ENCODE measurements around the gene TELO2.

TELO2 gene

GRCh38 chr16:1559446-1559975 lies 66.4 kb downstream of the TELO2 start:
- no peak for TF ChIP-seq CTCF (IDR thresholded peaks at IDR 0.05; ENCODE audit: low read depth, low read length)
- Histone ChIP-seq H3K27ac (peak overlapping the region; percentile 78; the same call in 1 of the 2 replicates), H3K36me3 (peaks cover 63% of the 10 kb centered on the region), H3K4me3 (ENCODE audit: low read depth, low read length) (no peak overlapping the region), H3K9me3 (ENCODE audit: severe bottlenecking) (no peaks in the 10 kb centered on the region), H3K27me3 (ENCODE audit: insufficient read depth, low read depth, severe bottlenecking) (no peaks in the 10 kb centered on the region)
- DNase-seq, result no peak
